Measurements from ENCODE around the gene FCN1. TPM values are rescaled to one million over a fixed set of nuclear protein-coding genes. Genes with fewer than 3 reads are reported as not detected.
"Not testable (repeated sequence)": the region's sequence is repeated elsewhere in the genome, so short reads cannot be mapped to it uniquely, and the experiment has no call there.

FCN1 gene
- total RNA-seq, 1 donor: not detected

GRCh38 chr9:134959971-134960310 is 42.2 kb upstream of the FCN1 start:
- DNase-seq (ENCODE audit: insufficient read length, low spot score, missing footprints): peak; percentile 29
- H3K79me2 ChIP-seq (ENCODE audit: insufficient read depth, low read length): no peaks in the 10 kb centered on the region
- H3K4me3 ChIP-seq (ENCODE audit: insufficient read depth, low read length): no peak overlapping the region
- H3K9me3 ChIP-seq (ENCODE audit: low read depth, low read length): no peaks in the 10 kb centered on the region
- no peaks in the 10 kb centered on the region for H3K27me3 ChIP-seq (ENCODE audit: insufficient read depth, low read length)
- TF ChIP-seq, protein P1, sequence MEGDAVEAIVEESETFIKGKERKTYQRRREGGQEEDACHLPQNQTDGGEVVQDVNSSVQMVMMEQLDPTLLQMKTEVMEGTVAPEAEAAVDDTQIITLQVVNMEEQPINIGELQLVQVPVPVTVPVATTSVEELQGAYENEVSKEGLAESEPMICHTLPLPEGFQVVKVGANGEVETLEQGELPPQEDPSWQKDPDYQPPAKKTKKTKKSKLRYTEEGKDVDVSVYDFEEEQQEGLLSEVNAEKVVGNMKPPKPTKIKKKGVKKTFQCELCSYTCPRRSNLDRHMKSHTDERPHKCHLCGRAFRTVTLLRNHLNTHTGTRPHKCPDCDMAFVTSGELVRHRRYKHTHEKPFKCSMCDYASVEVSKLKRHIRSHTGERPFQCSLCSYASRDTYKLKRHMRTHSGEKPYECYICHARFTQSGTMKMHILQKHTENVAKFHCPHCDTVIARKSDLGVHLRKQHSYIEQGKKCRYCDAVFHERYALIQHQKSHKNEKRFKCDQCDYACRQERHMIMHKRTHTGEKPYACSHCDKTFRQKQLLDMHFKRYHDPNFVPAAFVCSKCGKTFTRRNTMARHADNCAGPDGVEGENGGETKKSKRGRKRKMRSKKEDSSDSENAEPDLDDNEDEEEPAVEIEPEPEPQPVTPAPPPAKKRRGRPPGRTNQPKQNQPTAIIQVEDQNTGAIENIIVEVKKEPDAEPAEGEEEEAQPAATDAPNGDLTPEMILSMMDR (IDR thresholded peaks at IDR 0.05; ENCODE audit: extremely low read depth, low read depth, low read length): no peak
- H3K4me2 ChIP-seq (ENCODE audit: insufficient read depth, low read length): no peak overlapping the region
- H3K27ac ChIP-seq (ENCODE audit: low read depth, low read length): no peak overlapping the region
- no peaks in the 10 kb centered on the region for H4K20me1 ChIP-seq (ENCODE audit: insufficient read depth, low read length)
- no peaks in the 10 kb centered on the region for H3K4me1 ChIP-seq (ENCODE audit: insufficient read depth, low read length)
- H2AFZ ChIP-seq (ENCODE audit: low read length): no peak overlapping the region
- H3K36me3 ChIP-seq (ENCODE audit: insufficient read depth, low read length): no peaks in the 10 kb centered on the region

DNA sequence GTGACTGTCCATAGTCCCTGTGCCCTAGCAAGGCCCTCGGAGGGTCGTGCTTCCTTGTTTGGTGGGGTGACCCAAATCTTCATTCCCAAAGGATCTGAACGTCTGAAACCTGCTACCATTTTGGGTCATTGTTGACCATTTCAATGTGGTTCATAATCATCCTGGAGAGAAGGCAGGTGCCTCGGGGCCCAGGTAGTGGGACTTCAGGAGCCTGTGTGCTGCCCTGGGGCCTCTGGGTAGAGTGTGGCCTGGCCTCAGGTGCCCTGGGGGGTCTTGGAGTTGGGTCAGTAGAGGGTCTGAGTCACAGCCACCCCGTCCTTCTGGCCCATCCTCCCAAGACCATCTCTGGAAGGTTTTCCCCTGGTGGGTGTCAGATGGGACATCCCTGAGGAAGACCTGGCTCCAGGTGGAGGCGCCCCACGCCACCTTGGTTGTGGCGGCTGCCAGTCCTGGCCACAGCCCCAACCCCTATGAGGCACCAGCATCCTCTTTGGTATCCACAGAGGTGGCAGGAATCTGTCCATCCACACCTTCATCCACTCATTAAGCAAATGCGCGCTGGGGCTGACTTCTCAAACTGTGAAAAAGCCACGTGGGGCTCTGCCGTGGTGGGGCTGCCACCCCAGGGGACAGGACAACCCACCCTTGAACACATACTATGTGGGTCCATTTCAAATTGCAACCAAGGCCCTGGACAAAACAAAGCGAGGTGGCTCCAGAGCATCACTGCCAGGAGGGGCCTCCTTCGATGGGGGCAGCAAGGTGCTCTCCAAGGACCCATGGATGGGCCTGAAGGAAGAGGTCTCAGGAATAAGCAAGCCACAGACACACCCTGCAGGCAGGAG is 41.6 kb upstream of the FCN1 start:
- Histone ChIP-seq H3K27ac (ENCODE audit: low read depth, low read length) (no peak overlapping the region), H2AFZ (ENCODE audit: low read length) (no peak overlapping the region), H3K79me2 (ENCODE audit: insufficient read depth, low read length) (no peaks in the 10 kb centered on the region), H3K27me3 (ENCODE audit: insufficient read depth, low read length) (no peaks in the 10 kb centered on the region), H3K9me3 (ENCODE audit: low read depth, low read length) (no peaks in the 10 kb centered on the region), H3K36me3 (ENCODE audit: insufficient read depth, low read length) (no peaks in the 10 kb centered on the region), H3K4me1 (ENCODE audit: insufficient read depth, low read length) (no peaks in the 10 kb centered on the region), H3K4me3 (ENCODE audit: insufficient read depth, low read length) (no peak overlapping the region), H3K4me2 (ENCODE audit: insufficient read depth, low read length) (no peak overlapping the region), H4K20me1 (ENCODE audit: insufficient read depth, low read length) (no peaks in the 10 kb centered on the region)
- DNase-seq (ENCODE audit: insufficient read length, low spot score, missing footprints): peak; percentile 68
- TF ChIP-seq, protein P1 (IDR thresholded peaks at IDR 0.05; ENCODE audit: extremely low read depth, low read depth, low read length): no peak

- Histone ChIP-seq H3K27me3 (ENCODE audit: insufficient read depth, low read length) (no peaks in the 10 kb centered on the region), H3K4me1 (ENCODE audit: insufficient read depth, low read length) (no peaks in the 10 kb centered on the region), H4K20me1 (ENCODE audit: insufficient read depth, low read length) (no peaks in the 10 kb centered on the region), H3K36me3 (ENCODE audit: insufficient read depth, low read length) (no peaks in the 10 kb centered on the region), H2AFZ (ENCODE audit: low read length) (no peak overlapping the region), H3K4me3 (ENCODE audit: insufficient read depth, low read length) (no peak overlapping the region), H3K9me3 (ENCODE audit: low read depth, low read length) (no peaks in the 10 kb centered on the region), H3K4me2 (ENCODE audit: insufficient read depth, low read length) (no peak overlapping the region), H3K79me2 (ENCODE audit: insufficient read depth, low read length) (no peaks in the 10 kb centered on the region), H3K27ac (ENCODE audit: low read depth, low read length) (no peak overlapping the region)
- DNase-seq (ENCODE audit: insufficient read length, low spot score, missing footprints): no peak
- TF ChIP-seq, protein P1 (IDR thresholded peaks at IDR 0.05; ENCODE audit: extremely low read depth, low read depth, low read length): no peak
Observed at GRCh38 chr9:134957945-134958227, 40.2 kb upstream of the FCN1 start.

DNA sequence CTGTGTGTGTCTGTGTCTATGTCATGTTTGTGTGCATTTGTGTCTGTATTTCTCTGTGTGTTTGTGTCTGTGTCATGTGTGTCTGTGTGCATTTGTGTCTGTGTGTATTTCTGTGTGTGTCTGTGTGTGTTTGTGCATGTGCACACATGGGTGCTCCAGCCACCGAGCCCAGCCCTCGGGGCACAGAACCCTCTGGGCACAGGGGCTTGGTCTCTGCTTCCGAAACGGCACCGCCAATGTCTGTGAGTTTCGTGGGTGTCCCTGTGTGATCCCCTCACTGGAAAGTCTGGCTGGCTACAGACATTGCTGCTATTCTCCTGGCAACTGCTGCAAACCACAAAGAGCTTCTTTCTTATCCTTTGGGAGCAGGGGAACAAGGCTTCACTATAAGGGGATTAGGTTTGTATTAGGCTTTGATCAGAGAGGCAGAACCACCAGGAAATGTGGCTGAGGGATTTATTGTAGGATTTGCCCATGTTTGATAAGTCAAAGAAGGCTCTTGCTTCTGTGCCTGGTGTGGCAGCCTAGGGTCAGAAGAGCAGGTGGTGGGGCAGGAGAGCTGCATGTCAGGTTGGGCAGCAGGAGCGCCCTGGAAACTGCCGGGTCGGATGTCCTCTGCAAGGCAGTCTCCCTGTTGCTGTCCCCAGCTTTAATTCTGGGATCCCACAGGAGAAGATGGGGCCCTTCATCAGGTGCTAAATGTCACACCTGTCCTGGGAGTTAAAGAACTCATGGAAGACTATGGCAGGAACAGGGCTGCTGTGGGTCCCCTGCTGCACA is 39.6 kb upstream of the FCN1 start:
- Histone ChIP-seq H3K79me2 (ENCODE audit: insufficient read depth, low read length) (no peaks in the 10 kb centered on the region), H3K4me2 (ENCODE audit: insufficient read depth, low read length) (no peak overlapping the region), H3K4me3 (ENCODE audit: insufficient read depth, low read length) (no peak overlapping the region), H3K27me3 (ENCODE audit: insufficient read depth, low read length) (no peaks in the 10 kb centered on the region), H3K9me3 (ENCODE audit: low read depth, low read length) (no peaks in the 10 kb centered on the region), H2AFZ (ENCODE audit: low read length) (no peak overlapping the region), H3K4me1 (ENCODE audit: insufficient read depth, low read length) (no peaks in the 10 kb centered on the region), H3K36me3 (ENCODE audit: insufficient read depth, low read length) (no peaks in the 10 kb centered on the region), H3K27ac (ENCODE audit: low read depth, low read length) (no peak overlapping the region), H4K20me1 (ENCODE audit: insufficient read depth, low read length) (no peaks in the 10 kb centered on the region)
- TF ChIP-seq, protein P1 (IDR thresholded peaks at IDR 0.05; ENCODE audit: extremely low read depth, low read depth, low read length): no peak
- no peak for DNase-seq (ENCODE audit: insufficient read length, low spot score, missing footprints)

GRCh38 chr9:134956387-134956786 is 38.7 kb upstream of the FCN1 start:
- not testable (repeated sequence) for DNase-seq (ENCODE audit: insufficient read length, low spot score, missing footprints); H3K36me3 ChIP-seq (ENCODE audit: insufficient read depth, low read length); H2AFZ ChIP-seq (ENCODE audit: low read length); H3K9me3 ChIP-seq (ENCODE audit: low read depth, low read length); H3K4me2 ChIP-seq (ENCODE audit: insufficient read depth, low read length); H4K20me1 ChIP-seq (ENCODE audit: insufficient read depth, low read length); H3K27ac ChIP-seq (ENCODE audit: low read depth, low read length); H3K79me2 ChIP-seq (ENCODE audit: insufficient read depth, low read length); H3K4me1 ChIP-seq (ENCODE audit: insufficient read depth, low read length); H3K4me3 ChIP-seq (ENCODE audit: insufficient read depth, low read length); H3K27me3 ChIP-seq (ENCODE audit: insufficient read depth, low read length)

Data from osteoblast (primary cell).